ENCODE measurements around the gene LRCH4.

- TF ChIP-seq POLR2A (IDR thresholded peaks at IDR 0.05) (peak; percentile 98 to 100 (median 99)), POLR2AphosphoS5 (IDR thresholded peaks at IDR 0.05) (peak; percentile 99)
- TF ChIP-seq, protein P1, sequence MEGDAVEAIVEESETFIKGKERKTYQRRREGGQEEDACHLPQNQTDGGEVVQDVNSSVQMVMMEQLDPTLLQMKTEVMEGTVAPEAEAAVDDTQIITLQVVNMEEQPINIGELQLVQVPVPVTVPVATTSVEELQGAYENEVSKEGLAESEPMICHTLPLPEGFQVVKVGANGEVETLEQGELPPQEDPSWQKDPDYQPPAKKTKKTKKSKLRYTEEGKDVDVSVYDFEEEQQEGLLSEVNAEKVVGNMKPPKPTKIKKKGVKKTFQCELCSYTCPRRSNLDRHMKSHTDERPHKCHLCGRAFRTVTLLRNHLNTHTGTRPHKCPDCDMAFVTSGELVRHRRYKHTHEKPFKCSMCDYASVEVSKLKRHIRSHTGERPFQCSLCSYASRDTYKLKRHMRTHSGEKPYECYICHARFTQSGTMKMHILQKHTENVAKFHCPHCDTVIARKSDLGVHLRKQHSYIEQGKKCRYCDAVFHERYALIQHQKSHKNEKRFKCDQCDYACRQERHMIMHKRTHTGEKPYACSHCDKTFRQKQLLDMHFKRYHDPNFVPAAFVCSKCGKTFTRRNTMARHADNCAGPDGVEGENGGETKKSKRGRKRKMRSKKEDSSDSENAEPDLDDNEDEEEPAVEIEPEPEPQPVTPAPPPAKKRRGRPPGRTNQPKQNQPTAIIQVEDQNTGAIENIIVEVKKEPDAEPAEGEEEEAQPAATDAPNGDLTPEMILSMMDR (IDR thresholded peaks at IDR 0.05): peak in 3 of 6 experiments; percentile 17 to 30 (median 28)
These were observed at the start of gene LRCH4 for GRCh38 chr7:100585511-100586265.

Data from upper lobe of left lung (tissue), 4 donors.